GM19328 (cell line): ENCODE data around the gene C1QTNF9.
"Not testable (repeated sequence)": the region's sequence is repeated elsewhere in the genome, so short reads cannot be mapped to it uniquely, and the experiment has no call there.

Source experiments
- ATAC-seq: cut with Tn5 transposase; IDR thresholded peaks from one replicate; pipeline ENCODE4 v1.9.1; 2021; ENCODE audit warnings: mild to moderate bottlenecking, moderate library complexity; ENCODE audit not compliant: unreplicated experiment

The C1QTNF9 gene

DNA sequence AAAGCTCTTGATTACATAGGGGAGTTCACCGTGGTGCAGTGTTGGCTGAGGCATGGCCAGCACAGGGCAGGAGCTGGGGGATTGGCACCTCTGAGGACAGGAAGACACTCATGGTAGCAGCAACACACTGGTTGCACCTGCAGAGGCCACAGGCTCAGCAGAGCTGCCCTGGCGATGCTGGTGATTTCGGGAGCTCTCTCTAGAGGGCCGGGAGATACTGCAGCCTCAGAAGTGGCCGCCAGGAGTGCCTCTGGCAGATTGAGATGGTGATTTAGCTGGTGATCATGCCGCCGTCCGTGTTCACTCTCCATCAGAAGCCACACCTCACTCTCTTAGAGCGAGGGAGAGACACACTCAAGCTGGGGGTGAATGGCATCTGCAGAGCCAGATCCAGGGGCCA lies 49.9 kb downstream of the C1QTNF9 start:
- ATAC-seq: not testable (repeated sequence)

DNA sequence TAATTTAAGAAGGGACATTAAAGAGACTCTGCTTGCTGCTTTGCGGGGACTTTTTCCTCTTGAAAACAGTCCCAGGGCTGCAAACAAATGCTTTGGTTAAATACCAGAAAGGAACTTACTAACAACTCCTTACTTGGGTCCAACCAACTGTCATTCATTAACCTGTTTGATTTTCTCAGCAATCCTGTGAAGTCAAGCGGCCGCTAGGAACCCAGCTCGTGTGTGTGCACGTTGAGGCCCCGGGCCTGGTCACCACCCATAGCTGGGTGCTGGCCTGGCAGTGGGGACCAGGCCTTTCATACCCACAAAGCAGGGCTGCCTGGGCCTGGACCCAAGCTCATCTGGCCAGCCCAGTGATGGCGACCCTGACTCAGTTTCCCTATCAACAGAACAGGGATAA lies 50.7 kb downstream of the C1QTNF9 start:
- no peak for ATAC-seq

DNA sequence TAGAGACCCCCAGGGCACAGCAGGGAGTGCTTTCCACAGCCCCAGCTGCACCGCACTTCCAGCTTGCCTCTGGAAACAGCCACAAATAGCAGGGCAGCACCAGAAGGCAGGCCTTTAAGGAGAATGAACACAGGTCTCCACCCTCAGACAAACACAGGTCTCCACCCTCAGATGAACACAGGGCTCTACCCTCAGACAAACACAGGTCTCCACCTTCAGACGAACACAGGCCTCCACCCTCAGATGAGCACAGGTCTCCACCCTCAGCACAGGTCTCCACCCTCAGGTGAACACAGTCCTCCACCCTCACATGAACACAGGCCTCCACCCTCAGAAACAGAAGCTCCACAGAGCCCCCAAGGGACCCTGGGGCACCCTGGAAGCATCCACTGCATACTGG lies 51.7 kb downstream of the C1QTNF9 start:
- no peak for ATAC-seq

DNA sequence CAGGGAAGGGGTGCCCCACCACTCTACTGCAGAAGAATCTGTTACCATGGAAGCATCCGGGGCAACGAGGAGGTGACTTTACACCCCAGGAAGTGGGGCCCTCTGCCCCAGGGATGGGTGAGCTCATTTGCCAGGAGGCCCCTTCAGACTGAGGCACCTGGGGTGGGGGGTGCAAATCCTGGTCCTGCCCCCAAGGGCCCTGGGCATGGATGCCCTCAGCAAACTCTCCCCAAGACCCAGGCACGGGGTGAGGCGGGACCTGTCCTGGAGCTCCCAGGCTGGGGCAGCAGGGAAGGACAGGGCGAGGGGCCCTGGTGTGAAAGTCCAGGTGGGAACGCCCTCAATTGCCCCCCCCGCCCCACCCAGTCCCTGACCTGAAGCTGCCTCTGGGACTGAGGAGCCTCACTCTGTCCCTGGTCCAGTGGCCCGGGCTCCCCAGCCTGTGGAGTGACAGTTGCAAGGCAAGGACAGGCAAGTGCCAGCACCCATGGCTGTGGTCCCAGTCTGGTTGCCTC lies 52.5 kb downstream of the C1QTNF9 start:
- ATAC-seq: no peak

DNA sequence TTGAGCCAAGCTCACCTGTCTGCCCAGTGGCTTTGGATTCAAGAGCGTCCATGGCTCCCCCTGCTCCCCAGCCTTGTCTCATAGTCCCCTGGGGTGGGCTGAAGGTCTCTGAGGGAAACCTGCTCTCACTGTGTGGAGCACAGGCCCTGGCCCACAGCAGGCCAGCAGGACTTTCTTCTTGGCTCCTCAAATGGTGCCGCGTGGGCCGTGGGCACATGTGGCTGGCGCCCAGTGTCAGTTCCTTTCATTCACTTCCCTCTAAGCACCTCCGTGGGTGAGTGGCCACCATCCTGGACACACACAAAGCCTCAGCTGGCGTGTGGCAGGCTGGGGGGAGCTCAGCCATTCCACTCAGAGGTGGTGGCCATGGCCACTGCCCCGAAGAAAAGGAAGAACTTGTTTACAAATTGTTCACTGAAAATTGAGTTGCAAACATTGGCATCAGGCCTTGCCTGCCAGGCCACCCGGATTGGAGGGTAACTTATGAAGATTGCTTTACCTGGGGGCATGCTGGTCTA lies 53.1 kb downstream of the C1QTNF9 start:
- ATAC-seq: no peak

DNA sequence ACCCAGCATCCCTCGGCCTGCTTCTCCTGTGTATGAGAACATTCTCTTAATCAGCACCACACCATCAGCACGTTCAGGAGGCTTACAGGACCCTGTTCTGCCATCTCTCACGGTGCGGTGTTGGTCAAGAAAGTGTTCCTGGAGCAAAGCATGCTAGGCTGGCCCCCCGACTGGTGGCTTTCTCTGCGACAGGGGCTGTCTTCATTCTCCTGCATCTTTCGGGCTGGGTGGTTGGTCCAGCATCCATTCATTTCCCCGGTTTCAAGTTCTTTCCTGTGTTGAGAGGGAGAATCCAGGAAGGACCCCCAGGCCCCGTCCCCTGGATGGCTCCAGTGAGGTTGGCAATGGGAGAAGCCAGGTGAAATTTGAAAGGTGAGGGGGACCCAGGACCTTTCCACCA lies 55.8 kb downstream of the C1QTNF9 start:
- ATAC-seq: no peak

DNA sequence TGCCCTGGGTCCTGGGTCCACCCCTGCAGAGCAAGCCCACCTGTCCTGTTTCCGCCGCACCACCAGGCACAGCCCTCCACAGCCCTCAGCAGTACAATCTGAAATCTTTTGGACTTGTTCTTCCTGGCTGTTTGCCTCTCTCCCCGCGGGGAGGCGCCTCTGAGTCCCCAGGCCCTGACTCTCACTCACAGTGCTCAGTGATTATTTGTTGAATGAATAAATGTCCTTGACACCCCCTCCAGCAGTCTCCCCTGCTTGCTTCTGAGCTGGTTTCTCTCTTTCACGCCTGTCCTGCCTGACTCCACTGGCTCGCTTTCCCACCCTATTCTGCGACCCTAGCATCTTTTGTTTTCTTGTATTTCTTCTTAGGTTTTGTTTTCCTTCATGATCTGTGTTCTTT lies 56.9 kb downstream of the C1QTNF9 start:
- ATAC-seq: not testable (repeated sequence)

DNA sequence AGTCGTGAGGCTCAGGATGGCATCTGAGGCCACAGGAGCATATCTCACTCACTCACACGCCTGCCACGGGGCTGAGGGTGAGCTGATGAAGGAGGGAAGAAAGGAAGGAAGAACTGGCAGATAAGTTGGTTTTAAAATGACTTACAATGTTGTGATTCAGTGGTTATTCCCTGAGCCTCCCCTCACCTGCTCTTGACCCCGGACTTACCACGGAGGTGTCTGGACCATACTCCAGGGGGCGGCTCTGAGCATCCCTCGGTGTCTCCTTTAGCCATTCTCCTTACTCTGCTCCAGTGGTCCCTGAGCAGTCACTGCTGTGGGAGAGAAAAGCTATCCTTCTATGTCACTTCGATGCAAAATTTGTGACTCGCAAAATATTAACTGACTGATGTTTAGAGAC lies 61.9 kb downstream of the C1QTNF9 start:
- not testable (repeated sequence) for ATAC-seq
